Central memory CD4-positive, alpha-beta T cell (primary cell): ENCODE results near the gene GABRR2.

Source experiments
- DNase-seq: peaks from one replicate; pipeline ENCODE4 v3.0.0; 2022
- total RNA-seq, 3 experiments: gene quantifications; one replicate each; lab custom pipeline; 2026; lab: John Stamatoyannopoulos, UW

GABRR2 gene
- total RNA-seq, result 0.46 to 3.1 (median 1.3) reads per million in 3 experiments

DNA sequence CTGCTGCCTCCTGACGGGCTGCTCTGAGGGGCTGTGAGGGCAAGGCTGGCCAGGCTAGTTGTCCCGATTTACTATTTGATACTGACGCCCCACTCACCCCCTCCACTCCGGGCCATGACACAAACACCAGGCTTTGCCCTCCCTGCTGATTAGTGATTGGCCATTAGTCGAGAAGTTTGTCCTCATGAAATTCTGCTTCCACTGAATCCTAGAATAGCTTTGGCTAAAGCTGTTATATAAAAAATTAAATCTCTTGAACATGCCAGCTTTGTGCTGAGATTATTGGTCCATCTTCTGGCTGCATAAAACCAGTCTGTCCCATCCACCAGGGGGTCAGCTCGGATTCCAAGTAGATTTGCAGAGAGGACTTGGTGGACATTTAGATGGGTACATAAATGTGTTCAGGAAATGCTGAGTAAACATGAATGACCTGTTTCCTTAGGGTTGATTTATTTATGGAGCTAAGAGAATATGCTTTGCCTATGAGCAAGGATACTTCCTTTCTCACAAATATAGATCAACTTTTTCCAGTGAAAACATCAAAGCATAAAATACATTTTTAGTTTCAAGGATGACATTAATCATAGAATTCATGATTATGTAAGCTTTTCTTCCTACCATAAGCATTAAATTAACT lies at the start of gene GABRR2:
TSS of gene GABRR2 (minus strand) at position 51 of the 637 bp plus-strand sequence. CDS start 134 bp downstream, outside the sequence.
- DNase-seq, result no peak

DNA sequence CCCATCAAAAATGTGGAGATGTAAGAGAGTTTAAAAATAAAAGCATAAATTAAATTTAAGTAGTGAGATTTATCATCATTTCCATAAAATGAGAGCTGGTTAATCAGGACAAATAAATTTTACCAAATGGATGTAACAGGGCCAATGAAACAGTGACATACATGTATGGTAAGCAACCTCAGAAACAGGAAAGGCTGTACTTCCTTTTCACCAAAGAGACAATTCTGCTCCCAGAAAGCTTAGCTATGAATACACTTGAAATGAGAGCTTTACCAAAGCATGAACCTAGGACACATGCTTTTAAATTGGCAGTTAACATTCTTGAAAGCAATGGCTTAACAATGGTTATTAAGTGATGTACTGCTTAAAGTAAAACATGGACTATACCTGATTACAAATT lies 49.5 kb upstream of the GABRR2 start:
- no peak for DNase-seq

- no peak for DNase-seq
These were observed 46.1 kb upstream of the GABRR2 start for GRCh38 chr6:89361171-89361570.

DNA sequence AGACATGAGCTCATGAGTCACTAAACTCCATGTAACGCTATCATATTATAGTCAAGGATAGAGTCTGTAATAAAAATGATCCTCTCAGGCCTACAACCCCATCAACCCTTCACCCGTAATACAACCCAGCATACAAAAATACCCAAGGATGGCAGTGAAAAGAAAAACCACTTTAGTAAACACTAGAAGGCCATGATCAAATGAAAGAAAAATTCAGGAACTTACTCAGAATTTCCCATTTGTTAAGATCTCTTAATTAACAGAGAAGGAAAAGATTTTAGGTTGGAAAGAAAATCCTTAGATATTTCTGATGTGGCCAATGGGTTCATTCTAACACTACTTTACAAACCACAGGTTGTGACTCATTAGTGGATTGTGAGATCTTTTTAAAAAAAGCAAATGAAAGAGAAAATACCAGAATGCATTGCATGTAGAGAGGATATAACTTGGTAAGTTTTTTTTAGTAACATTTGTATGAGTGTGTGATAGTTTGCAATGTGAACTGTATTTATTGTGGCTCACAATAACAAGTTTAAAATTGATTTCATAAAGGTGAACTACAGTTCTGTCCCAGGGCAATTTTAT lies 45.4 kb upstream of the GABRR2 start:
- DNase-seq, result no peak

GRCh38 chr6:89359561-89359960 lies 44.5 kb upstream of the GABRR2 start:
- no peak for DNase-seq

GRCh38 chr6:89357390-89357789 lies 42.3 kb upstream of the GABRR2 start:
- DNase-seq, result peak; percentile 19

GRCh38 chr6:89356642-89357170 lies 41.6 kb upstream of the GABRR2 start:
- DNase-seq, result no peak

DNA sequence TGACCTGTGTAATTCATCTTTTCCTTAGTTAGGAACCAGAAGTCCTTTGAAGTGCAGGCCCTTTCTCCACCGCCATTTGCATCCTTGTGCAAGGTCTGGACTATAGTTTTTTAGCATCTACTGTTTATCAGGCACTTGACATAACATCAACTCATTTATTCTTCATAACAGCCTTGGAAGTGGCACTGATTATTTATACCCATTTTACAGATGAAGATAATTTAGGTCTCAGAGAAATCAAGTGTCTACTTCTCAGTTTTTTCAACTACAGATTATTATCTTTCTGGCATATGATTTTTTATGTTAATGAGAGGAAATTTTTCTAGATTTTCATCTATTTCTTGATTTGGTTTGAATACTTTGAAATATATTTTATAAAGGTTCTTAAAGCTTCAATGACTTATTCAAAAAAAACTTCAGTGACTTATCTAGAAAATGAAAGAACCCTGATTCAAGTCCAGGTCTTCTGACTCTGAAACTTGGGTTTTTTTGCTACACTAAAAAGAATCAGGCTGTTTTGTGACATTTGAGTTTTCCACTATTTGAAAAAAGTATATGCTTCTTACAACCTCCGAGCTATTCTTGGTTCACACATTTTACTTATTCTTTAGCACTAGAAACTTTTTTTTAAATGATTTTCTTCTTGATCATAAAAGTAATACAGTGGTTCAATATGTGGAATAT lies 40.6 kb upstream of the GABRR2 start:
- no peak for DNase-seq

DNA sequence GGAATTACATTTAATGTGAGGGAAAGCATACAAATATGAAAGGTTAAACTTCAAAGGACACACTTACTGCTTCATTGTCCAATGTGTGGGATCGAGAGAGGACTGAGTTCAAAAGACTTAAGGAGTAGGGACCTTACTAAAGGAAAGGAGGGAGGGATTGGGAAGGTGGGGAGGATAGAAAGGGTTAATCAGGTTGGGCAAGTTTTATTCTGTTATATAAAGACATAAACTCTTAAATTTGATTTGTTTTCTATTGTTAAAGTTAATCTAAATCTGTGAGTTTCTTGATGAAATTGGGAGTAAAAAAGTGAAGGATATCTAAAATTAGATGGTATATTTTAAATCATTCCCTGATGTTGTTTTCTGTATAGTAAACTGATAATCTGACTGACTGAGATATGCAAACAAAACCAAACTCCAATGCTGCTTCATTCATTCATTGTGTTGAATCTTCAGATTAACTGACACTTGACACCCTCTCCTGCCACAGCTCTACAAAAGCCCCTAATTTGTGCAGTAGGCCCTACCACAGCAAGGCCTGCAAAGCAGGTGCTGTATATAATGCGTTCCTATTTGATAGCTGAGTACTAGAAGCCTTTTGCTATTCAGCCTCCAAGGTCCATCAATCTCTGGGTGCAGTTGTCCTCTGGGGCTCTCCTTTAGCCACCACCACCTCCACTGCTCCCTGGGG lies 38.7 kb upstream of the GABRR2 start:
- DNase-seq, result no peak

DNA sequence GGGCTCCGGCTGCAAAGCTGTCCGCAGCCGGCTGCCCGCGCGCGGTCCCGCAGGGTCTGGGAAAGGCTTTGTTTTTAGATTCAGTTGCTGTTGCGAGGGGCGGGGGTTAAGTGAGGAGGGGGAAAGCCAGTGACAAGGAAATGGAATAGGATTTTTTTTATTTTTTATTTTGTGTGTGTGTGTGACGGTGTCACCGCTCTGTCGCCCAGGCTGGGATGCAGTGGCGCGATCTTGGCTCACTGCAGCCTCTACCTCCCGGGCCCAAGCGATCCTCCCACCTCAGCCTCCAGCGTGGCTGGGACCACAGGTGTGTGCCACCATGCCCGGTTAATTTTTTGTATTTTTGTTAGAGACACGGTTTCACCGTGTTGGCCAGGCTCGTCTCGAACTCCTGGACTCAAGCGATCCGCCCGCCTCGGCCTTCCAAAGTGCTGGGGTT lies 38.0 kb upstream of the GABRR2 start:
- no peak for DNase-seq

GRCh38 chr6:89352278-89353117 lies 37.4 kb upstream of the GABRR2 start, which contains the start of gene UBE2J1:
Gene UBE2J1 (minus strand): TSS chr6:89352722. CDS start chr6:89352569, 153 bp downstream.
- peak; percentile 66 for DNase-seq

DNA sequence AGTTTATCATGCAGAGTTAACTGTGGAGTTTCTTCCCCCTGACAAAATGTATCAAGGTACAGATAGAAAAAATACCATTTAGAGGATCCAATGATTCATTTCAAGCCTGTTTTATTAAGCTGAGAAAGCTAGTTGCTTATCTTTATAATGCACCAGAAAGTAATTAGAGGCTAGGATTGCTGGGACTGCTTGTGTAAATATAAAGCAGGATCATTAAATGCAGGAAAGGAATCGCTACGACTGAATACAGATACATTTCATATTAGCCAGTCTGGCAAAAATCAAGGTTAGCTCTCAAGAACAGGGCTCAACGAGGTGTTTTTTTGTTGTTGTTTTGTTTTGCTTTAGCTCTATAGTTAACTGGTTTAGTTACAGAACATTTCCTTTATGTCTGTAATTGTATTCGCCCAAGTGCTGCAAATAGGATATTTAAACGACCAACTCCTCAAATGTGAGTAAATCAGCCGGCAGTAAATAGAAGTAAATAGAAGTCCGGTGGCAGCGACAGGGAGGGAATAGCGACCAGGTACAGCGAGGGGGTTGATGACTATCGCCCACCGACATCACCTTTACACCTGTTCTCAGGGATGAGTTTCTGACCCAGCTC lies 36.7 kb upstream of the GABRR2 start:
- peak; percentile 9 for DNase-seq

DNA sequence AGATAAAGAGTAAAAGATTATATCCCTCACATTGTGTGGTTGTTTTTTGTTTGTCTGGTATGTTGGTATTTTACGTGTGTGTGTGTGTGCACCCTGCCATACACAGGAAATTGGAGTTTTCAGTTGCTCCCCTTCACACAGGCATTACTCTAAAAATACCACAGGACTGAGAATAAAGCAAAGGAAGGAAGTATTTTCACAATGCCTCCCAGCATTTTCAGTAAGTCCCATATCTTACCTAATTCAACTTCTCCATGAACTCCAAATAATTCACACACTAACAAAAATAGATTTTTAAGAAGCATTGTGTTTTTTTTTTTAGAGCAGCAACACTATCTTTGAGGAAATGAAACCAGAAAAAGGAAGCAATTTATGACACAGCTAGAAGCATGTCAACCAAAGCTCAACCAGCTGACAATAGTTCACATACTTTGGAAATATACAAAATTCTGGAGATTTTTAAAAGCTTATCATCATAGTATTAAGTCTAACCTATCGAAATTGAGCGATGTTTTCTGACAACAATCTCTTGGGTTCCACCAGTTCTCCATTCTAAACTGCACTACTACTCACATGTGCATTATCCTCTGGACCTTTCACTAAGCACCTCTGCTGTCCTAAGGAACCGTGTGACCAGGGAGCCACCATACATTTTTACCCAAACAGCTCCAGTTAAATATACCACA lies 35.3 kb upstream of the GABRR2 start:
- peak; percentile 32 for DNase-seq

DNA sequence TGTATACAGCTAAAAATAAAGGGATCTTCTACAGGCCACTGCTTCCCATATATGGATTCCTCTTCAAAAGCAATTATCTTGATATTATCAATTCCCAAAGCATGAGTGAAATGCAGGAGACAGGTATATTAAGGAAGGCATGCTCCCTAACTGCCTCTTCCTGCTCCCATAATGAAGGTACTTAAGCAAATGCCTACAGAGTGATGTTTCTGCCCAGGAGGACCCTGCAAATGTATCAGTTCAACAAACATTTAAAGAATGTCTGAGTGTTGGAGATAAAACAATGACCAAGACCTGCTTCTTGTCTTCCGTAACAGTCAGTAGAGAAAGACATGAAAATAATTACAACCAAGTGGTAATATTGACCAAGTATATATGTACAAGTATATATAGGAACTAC lies 33.3 kb upstream of the GABRR2 start:
- DNase-seq, result no peak

DNA sequence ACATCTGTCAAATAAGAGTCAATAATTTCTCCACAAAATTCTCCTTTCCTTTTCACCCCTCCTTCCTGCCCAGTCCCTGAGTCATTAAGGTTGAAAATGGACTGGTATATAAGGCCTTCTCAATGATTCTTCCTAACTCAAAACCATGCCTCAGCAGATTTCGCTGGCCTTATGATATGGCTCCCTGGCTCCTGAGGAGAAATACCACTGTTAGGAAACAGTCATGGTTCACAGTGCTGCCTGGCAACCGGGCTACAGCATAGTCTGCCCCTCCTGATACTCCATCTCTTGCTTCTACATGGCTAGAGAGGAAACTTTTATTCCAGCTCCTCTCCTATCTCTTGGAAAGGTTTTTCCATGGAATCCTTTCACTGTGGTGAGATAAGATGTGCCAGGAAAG lies 32.7 kb upstream of the GABRR2 start:
- no peak for DNase-seq

- DNase-seq, result no peak
These were observed 31.3 kb upstream of the GABRR2 start for GRCh38 chr6:89346433-89346832.

DNA sequence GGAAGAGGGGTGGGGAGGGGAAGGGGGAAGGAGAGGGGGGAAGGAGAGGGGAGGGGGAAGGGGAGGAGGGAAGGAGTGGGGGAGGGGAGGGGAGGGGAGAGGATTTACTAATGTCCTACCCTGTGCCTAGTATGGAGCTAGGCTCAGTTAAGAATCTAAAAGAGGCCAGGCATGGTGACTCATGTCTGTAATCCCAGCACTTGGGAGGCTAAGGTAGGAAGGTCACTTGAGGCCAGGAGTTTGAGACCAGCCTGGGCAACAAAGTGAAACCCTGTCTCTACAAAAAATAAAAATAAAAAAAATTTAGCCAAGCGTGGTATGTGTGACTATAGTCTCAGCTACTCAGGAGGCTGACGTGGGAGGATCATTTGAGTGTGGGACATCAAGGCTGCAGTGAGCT lies 24.5 kb upstream of the GABRR2 start:
- DNase-seq, result no peak

DNA sequence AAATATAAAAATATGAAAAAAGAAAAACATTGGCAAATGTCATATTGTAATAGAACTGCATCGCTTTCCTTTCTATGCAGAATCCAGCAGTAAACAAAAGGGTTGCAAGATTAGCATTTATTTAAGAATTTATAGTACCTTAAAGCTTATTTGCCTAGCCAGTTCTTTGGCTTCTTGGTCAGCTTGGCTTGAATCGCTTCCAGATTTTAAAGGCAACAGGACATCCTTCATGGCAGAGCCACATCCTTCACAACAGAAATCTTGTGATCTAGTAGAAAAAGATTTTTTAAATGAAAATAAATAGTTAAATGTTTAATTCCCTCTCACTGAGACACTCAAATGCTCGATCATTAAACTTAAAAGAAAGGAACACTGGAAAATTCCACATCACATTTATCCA lies 20.1 kb upstream of the GABRR2 start:
- DNase-seq, result no peak

DNA sequence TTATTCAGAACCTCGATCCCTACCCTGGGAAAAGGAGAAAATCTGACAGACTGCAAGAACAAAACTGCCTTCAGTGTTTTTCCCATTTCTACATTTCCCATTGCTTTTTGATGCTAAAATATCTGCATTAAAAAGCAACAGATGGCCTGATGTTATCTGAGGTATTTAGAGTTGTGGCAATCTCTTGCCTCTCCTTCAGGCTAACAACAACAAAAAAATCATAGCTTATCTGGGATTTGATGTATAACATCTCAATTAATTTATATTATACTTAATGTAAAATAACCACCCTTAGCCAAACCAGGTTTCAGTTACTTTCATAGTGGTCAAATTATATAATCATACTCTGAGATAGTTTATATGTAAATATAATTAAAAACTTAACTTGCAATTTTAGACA lies 15.8 kb upstream of the GABRR2 start:
- no peak for DNase-seq

DNA sequence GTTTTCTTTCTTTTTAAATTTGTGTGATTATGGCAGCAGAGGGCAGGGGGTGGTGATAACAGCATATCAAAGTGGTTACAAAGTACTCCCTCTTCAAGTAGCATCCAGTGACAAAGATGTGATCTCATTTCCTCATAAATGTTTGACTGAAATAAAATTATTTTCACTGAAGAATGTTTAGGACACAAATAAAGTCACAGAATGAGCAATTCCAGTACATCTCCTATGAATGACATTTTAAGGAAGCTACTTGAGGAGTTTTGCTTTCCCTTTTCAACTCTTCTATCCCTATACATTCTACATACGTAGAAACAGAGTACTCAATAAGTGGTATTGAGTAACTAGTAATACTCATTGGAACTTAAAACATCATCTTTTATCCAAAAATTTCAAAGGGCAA lies 13.9 kb upstream of the GABRR2 start:
- DNase-seq, result no peak

GRCh38 chr6:89324304-89324703 lies 9.2 kb upstream of the GABRR2 start:
- no peak for DNase-seq
